ENCODE results near the gene NFKBIB. TPM values are rescaled to one million over a fixed set of nuclear protein-coding genes. Genes with fewer than 3 reads are reported as not detected.

NFKBIB gene
- total RNA-seq, 1 experiment from 2014 or later: 49.6 TPM

DNA sequence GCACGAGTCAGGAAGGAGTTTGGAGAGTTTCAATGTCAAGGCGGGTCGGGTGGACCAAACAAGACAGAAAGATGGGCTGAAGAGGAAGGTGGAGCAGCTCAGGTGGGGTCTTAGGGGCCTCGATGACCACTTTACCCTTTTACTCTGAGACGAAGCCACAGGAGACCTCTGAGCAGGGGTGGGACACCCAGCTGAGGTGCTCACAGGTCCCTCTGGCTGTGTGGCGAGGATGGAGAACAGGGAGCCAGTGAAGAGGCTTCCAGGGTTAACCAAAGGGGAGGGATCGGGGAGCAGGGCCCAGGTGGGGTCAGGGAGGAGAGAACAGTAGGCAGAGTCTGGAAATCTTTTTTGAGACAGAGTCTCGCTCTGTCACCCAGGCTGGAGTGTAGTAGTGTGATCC, 14.2 kb downstream of the NFKBIB start:
- DNase-seq: no peak
- H3K4me3 ChIP-seq: no peak overlapping the region
- H3K36me3 ChIP-seq: no peaks in the 10 kb centered on the region; the same call in 1 of the 2 replicates
- no peaks in the 10 kb centered on the region for H3K9me3 ChIP-seq
- H3K27me3 ChIP-seq: no peaks in the 10 kb centered on the region

DNA sequence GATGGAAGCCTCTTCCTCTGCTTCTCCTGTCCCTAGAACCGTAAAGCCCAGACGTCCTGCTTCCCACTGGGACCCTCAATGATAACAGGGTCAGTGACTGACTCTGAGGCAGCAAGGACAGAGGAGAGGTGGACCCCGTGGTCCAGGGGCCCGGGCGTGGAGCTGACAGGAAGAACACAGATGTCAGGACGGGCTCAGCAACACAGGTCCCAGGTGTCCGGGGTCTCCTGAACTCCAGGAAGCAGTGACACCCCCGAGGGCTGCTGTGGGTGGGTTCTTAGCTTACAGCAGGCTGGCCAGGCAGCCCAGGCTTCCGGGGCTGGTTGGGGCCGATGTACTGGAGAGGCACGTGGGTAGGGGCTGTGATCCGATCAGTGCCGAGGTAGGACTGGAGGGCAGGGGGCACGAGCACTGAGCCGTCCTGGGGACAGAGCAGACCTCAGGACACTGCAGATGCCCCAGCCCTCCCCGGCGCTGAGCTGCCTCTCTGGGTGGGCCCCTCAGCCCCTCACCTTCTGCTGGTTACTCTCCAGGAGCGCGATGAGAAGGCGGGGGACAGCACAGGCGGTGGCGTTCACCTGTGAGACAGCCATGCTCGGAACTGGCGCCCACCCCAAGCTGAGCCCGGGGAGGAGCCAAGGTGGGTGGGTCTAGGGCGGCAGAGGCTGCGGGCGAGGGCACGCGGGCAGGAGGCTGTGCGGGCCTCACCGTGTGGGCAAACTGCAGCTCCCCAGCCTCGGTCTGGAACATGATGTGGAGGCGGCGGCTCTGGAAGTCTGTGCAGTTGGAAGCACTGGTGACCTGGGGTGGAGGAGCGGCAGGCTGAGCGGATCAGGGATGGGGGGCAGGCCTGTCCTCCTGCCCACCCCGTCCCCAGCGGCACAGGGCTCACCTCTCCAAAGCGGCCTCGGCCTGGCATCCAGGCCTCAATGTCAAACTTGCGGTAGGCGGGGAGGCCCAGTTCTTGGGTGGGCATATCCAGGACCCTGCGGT, 15.9 kb downstream of the NFKBIB start:
- Histone ChIP-seq H3K36me3 (no peaks in the 10 kb centered on the region; the same call in 1 of the 2 replicates), H3K27me3 (no peaks in the 10 kb centered on the region), H3K9me3 (no peaks in the 10 kb centered on the region), H3K4me3 (no peak overlapping the region)
- no peak for DNase-seq

DNA sequence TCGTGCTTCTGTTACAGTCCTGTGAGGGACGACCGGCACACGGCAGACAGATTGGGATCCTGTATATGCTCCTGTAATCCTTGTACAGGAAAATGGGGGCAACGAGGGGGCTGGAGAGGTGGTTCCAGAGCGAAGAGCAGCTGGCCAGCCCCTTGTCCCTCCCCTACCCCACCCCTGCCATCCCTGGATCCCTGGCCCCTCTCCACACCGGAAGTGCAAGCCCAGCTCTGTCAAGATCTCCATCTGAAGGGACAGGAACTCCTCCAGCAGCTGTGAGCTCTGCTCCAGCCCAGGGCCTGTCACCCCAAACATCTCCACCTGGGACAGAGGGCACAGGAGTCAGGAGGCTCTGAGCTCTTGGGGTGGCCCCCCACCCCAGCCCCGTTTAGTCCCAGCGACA, 17.7 kb downstream of the NFKBIB start:
- H3K36me3 ChIP-seq: peaks cover 9% of the 10 kb centered on the region
- no peaks in the 10 kb centered on the region for H3K9me3 ChIP-seq
- H3K27me3 ChIP-seq: no peaks in the 10 kb centered on the region
- no peak overlapping the region for H3K4me3 ChIP-seq
- no peak for DNase-seq

DNA sequence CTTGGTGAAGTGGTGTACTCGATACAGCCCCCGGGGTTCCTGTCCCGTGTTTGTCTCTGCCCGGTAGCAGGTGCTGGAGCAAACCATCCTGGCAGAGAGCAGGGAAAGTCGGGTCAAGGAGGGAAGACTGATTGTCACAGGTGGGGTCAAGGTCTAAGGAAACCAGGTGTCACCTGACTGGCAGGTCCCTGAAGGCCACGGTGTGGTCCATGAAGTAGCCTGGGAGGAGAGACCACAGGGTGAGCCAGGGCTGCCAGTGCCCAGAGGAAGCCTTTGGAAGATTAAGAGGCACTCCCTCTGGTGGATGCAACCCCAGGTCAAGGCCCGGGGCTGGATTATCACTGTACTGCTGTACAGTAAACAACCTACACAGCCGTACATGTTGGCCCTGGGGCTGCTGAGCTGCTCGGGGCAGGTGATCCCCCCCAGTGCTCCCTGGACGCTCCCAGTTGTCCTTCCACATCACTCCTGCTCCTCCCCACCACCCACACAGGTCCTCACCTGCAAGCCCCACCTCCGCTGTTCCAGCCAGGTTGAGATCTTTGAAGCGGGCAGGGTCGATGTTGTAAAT, 18.2 kb downstream of the NFKBIB start:
- DNase-seq: peak; percentile 22

DNA sequence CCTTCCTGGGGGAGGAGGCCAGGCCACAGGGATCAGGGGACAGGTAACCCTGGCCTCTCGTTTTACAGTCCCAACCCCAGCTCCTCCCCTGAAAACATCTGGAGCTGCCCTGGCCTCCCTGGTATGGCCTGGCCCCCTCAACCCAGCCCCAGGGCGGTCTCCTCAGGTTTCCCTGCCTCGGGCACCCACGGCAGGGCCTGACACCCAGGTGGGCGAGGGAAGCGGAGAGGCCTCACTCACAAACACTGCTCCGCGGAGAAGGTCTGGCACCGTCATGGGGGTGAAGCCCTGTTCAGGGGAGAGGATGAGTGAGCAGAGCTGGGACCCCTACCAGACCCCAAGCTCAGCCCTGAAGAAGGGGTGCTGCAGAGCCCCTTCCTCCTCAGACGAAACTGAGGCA, 18.8 kb downstream of the NFKBIB start:
- Histone ChIP-seq H3K9me3 (no peaks in the 10 kb centered on the region), H3K4me3 (no peak overlapping the region), H3K27me3 (no peaks in the 10 kb centered on the region), H3K36me3 (peaks cover 10% of the 10 kb centered on the region)
- DNase-seq: no peak

More for the DNA sequence above, 18.2 kb downstream of the NFKBIB start:
- Histone ChIP-seq H3K27me3 (no peaks in the 10 kb centered on the region), H3K9me3 (no peaks in the 10 kb centered on the region), H3K4me3 (no peak overlapping the region), H3K36me3 (peaks cover 10% of the 10 kb centered on the region)

DNA sequence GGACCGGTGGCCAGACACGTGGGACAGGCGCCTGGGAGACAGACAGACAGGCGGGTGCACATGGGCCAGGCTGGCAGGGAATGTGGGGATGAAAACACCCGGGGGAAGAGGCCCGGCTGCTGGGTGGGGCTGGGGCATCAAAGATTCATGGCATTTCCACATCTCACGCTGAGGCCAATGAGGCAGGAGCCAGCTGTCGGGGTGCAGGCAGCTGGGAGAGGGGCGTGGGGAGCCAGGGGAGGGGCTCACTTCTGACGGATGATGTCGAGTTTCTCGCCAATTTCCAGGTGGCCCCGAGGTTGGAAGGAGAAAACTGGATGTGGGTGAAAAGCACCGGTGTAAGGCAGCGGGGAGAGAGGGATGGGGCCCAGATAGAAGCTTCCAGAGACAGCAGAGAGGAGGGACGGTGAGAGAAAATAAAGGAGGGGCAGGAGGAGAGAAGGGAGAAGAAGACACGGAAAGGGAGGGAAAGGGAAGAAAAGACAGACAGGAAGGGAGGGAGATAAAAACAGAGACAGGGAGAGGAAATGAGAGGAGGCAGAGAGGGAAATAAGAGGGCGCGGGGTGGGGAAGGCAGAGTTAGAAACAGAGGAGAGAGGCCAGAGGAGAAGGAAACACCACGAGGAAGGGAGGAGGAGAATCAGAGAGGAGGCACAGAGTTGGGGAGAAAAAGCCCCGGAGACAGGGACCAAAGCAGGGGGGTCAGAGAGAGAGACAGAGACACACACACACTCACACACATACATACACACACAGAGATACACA, 20.2 kb downstream of the NFKBIB start:
- Histone ChIP-seq H3K4me3 (no peak overlapping the region), H3K36me3 (peaks cover 20% of the 10 kb centered on the region), H3K9me3 (no peaks in the 10 kb centered on the region), H3K27me3 (no peaks in the 10 kb centered on the region)
- no peak for DNase-seq

DNA sequence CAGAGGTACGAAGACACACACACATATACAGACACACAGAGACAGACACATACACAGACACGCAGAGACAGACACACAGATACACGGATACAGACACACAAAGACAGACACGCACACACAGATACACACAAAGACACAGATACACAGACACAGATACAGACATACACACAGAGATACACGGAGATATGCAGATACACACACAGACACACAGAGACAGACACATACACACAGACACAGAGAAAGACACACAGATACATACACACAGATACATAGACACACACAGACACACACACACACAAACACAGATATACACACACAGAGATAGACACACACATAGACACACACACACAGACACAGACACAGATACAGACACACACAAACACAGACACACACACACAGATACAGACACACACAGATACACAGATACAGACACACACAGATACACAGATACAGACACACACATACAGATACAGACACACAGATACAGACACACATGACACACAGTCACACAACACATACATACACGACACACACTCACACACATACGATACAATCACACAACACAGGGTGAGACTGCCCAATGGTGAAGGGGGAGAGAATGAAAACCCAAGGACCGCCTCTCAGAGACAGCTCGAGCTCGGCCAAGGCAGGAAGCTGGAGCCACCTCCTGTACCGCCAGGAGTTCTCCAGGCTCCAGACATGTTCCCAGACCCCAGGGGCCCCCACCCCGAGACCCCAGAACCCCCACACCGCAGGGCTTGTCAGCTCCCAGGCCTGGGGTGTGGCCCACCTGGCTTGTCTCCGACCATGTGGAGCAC, 21.0 kb downstream of the NFKBIB start:
- no peaks in the 10 kb centered on the region for H3K27me3 ChIP-seq
- no peak overlapping the region for H3K4me3 ChIP-seq

DNA sequence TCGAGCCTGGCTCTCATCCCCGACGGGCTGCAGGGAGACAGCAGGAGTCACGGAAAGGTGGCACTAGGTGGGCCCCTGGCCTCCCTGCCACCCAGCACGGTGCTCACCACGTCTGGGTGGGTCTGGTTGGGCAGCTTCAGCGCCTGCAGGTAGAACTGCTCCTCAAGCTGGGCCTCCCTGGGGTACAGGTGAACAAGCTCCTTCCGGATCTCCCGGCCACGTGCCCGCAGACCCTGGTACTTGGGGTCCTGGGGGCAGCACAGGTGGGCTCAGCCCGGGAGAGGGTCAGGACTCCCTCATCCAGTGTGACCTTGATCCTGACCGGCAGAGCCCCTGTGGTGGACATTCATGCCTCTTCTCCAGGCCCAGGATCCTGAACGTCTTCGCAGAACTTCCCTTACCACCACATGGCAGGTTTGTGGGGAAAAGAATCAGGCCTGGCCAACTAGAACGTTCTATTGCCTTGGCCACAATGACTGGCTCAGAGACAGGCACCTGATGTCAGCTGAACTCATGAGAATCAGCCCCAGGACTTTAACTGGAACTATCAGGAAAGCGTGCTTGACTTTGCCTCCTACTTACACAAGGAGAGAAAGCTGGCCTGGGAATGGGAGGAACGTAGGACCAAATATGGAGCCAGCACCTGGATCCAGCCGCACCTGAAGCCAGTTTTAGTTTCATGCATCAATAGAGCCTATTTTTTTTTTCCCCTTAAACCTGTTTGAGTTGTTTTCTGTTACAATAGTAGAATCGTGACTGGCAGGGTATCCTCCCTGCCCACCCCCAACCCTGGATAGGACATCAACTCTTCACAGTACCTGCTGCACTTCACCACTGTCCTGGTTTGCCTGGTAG, 21.9 kb downstream of the NFKBIB start:
- DNase-seq: no peak
- Histone ChIP-seq H3K36me3 (peaks cover 36% of the 10 kb centered on the region), H3K4me3 (no peak overlapping the region)

More for the DNA sequence above, 21.0 kb downstream of the NFKBIB start:
- Histone ChIP-seq H3K36me3 (peaks cover 28% of the 10 kb centered on the region), H3K9me3 (no peaks in the 10 kb centered on the region)
- no peak for DNase-seq

DNA sequence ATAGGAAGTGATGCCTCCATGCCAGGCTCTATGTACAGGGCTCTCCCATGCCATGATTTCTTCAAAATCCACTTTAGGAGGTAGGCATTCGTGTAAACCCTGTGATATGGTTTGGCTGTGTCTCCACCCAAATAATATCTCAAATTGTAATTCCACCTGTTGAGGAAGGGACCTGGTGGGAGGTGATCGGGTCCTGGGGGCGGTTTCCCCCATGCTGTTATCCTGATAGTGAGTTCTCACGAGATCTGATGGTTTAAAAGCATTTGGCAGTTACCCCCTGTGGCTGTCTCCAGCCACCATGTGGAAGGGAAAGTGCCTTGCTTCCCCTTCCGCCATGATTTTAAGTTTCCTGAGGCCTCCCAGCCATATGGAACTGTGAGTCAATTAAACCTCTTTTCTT, 22.7 kb downstream of the NFKBIB start:
- no peak for DNase-seq
- no peak overlapping the region for H3K4me3 ChIP-seq
- H3K36me3 ChIP-seq: peaks cover 36% of the 10 kb centered on the region
- no peaks in the 10 kb centered on the region for H3K27me3 ChIP-seq
- no peaks in the 10 kb centered on the region for H3K9me3 ChIP-seq

More for the DNA sequence above, 21.9 kb downstream of the NFKBIB start:
- Histone ChIP-seq H3K27me3 (no peaks in the 10 kb centered on the region), H3K9me3 (no peaks in the 10 kb centered on the region)

DNA sequence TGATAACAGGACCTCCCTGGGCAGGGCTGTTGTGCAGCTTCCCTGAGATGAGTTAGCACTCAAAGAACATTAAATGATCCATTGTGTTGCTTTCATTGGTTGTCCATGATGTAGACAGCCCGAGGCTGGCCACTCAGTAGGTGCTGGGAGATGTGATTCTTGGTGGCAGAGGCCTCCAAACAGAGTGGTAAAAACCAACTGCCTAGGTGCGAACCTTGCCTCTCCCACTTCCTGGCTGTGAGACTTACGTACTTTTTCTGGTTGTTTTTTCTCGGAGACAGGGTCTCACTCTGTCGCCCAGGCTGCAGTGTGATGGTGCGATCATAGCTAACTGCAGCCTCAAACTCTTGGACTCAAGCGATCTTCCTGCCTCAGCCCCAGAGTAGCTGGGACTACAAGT, 24.6 kb downstream of the NFKBIB start:
- no peak overlapping the region for H3K4me3 ChIP-seq
- peaks cover 49% of the 10 kb centered on the region for H3K36me3 ChIP-seq
- H3K27me3 ChIP-seq: no peaks in the 10 kb centered on the region
- DNase-seq: no peak
- H3K9me3 ChIP-seq: no peaks in the 10 kb centered on the region

DNA sequence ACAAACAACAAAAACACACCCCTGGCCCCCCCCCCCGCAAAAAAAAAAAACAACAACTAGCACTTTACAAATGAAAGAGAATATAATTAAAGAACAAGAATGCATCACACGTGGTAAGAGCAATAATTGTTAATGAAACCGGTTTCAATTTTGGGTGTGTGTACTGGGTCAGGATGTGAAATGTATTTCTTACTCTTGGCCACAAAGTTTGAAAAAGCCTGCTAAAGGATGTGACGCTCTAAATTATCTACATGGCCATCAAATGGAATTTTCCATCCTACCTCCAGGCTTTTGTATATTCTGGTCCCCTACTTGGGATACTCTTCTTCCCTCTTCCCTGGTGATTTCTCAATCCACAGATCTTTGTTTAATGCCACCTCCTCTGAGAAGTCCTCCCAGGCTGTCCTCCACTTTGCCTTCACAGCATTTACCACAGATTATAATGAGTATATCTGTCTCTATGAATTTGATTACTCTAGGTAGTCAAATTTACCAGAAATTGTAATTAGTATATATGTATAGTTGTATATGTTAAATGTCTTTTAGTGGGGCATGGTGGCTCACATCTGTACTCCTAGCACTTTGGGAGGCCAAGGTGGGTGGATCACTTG, 28.7 kb downstream of the NFKBIB start:
- Histone ChIP-seq H3K9me3 (no peaks in the 10 kb centered on the region; the same call in 1 of the 2 replicates), H3K36me3 (peaks cover 63% of the 10 kb centered on the region), H3K4me3 (no peak overlapping the region), H3K27me3 (no peaks in the 10 kb centered on the region)
- no peak for DNase-seq

DNA sequence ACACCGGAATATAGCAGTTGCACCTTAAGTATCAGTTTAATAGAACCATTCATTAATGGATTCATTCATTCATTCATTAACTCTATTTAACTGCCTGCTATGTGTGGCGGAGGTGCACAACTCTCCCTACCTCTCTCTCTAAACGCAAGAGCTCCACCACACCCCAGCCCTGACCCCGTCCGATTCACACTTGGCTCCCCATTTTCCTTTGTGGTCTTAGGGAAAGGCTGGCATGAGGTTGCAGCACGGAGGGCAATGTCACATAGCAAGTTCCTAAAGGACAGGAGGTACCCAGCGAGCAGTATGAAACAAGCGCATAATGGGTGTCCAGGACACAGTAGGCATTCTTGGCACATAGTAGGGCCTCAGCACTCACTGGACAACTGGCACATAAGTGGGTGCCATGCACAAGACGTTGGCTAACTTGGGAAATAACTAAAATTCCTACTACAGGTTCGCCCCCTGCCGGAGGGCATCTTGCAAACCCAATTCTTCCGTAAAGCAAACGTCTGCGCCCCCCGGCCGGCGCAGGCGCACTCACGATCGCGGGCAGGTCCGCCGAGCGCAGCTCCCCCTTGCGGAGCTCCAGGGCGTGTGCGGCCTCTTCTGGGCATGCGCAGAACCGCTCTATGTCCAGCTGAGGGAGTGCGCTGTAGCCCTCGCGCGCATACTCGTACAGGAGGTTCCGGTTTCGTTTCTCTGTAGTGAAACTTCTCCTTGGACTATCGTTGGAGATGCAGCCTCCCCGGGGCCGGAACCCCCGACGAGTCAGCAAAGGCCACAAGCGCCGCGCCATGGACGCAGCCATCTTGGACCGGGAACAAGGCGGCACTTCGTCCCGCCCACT, 30.4 kb downstream of the NFKBIB start, which contains the start of gene SARS2:
TSS of gene SARS2 (minus strand) at position 835 of the 847 bp plus-strand sequence. CDS start at position 808, 27 bp downstream.
- no peaks in the 10 kb centered on the region for H3K27me3 ChIP-seq
- peaks cover 5% of the 10 kb centered on the region; the same call in 1 of the 2 replicates for H3K9me3 ChIP-seq
- H3K36me3 ChIP-seq: peaks cover 69% of the 10 kb centered on the region
- H3K4me3 ChIP-seq: peak within 1 kb of the TSS; percentile 73
- DNase-seq: peak; percentile 91

DNA sequence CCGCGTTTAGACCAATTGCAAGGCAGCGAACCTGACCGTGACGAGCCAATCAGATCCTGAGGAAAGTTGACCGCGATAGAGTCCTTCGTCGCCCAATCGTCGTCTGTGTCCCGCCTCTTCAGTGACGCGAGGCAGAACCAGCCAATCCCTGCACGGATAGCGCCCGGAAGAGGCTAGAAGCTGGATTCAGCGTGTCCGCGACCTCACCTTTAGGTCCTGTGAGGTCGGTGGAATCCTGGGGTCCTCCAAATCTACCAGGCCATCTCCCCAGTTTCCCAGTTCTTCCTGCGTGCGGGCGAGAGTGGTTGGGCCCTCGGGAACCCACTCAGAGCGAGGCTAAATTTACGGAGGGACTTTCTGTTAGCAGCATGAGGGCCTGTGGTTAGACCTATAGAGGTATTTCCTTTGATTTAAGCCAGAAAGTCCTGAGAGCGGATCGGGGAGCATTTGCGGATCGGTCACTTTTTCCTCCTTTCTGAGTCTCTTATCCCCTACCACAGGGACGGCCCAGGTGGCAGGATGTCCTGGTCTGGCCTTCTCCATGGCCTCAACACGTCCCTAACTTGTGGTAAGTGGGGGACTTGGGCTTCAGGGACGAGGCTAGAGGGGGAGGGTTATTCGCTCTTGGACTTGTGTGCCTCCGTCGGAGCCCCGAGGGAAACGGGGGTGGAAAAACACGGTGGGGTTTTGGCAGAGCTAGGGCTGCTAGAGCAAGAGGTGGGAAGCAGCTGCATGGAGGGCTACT, 31.2 kb downstream of the NFKBIB start, which contains the start of gene MRPS12:
TSS of gene MRPS12 (plus strand) at position 169 of the 745 bp plus-strand sequence. CDS start at position 520, 351 bp downstream.
- peak; percentile 99 for DNase-seq
- Histone ChIP-seq H3K36me3 (peaks cover 64% of the 10 kb centered on the region), H3K27me3 (no peaks in the 10 kb centered on the region), H3K4me3 (peak within 1 kb of the TSS; percentile 73), H3K9me3 (peaks cover 5% of the 10 kb centered on the region; the same call in 1 of the 2 replicates)

DNA sequence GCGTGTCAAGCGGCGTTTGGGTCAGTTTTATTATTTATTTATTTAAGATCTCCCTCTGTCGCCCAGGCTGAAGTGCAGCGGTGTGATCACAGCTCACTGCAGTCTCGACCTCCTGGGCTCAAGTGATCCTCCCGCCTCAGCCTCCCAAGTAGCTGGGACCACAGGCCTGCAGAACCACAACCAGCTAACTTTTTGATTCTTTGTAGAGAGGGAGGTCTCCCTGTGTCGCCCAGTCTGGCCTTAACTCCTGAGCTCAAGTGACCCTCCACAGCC, 31.7 kb downstream of the NFKBIB start:
- H3K27me3 ChIP-seq: no peaks in the 10 kb centered on the region
- H3K9me3 ChIP-seq: peaks cover 5% of the 10 kb centered on the region; the same call in 1 of the 2 replicates
- no peak for DNase-seq
- H3K4me3 ChIP-seq: peak overlapping the region; percentile 73
- peaks cover 59% of the 10 kb centered on the region for H3K36me3 ChIP-seq

Data from MG63 (cell line).